ENCODE results near the gene MYF5.

Gene MYF5

GRCh38 chr12:80710727-80711449 is 5.8 kb upstream of the MYF5 start:
- Histone ChIP-seq H2AFZ (ENCODE audit: low read length) (no peak overlapping the region), H3K4me3 (ENCODE audit: low read depth, low read length, poor library complexity, severe bottlenecking) (no peak overlapping the region), H3K4me1 (ENCODE audit: insufficient read depth, low read length, severe bottlenecking) (no peaks in the 10 kb centered on the region), H3K9me3 (ENCODE audit: low read length) (no peaks in the 10 kb centered on the region), H3K27ac (ENCODE audit: low read depth, low read length, poor library complexity, severe bottlenecking) (no peak overlapping the region), H3K79me2 (ENCODE audit: insufficient read depth, low read length) (no peaks in the 10 kb centered on the region), H3K36me3 (ENCODE audit: insufficient read depth, low read length) (no peaks in the 10 kb centered on the region), H3K4me2 (ENCODE audit: low read length) (no peak overlapping the region), H3K9ac (ENCODE audit: low read length) (no peak overlapping the region), H3K9me2 (ENCODE audit: low read depth, low read length) (no peaks in the 10 kb centered on the region), H3F3A (ENCODE audit: insufficient read depth, low read length) (no peaks in the 10 kb centered on the region), H4K20me1 (ENCODE audit: insufficient read depth, low read length) (no peaks in the 10 kb centered on the region), H3K27me3 (ENCODE audit: insufficient read depth, low read length) (no peaks in the 10 kb centered on the region)
- TF ChIP-seq, protein P1, sequence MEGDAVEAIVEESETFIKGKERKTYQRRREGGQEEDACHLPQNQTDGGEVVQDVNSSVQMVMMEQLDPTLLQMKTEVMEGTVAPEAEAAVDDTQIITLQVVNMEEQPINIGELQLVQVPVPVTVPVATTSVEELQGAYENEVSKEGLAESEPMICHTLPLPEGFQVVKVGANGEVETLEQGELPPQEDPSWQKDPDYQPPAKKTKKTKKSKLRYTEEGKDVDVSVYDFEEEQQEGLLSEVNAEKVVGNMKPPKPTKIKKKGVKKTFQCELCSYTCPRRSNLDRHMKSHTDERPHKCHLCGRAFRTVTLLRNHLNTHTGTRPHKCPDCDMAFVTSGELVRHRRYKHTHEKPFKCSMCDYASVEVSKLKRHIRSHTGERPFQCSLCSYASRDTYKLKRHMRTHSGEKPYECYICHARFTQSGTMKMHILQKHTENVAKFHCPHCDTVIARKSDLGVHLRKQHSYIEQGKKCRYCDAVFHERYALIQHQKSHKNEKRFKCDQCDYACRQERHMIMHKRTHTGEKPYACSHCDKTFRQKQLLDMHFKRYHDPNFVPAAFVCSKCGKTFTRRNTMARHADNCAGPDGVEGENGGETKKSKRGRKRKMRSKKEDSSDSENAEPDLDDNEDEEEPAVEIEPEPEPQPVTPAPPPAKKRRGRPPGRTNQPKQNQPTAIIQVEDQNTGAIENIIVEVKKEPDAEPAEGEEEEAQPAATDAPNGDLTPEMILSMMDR (IDR thresholded peaks at IDR 0.05; ENCODE audit: low read length): no peak
- no peak for TF ChIP-seq EZH2 (IDR thresholded peaks at IDR 0.05; ENCODE audit: borderline replicate concordance, low read length)

- Histone ChIP-seq H3K9ac (ENCODE audit: low read length) (no peak overlapping the region), H3F3A (ENCODE audit: insufficient read depth, low read length) (no peaks in the 10 kb centered on the region), H3K79me2 (ENCODE audit: insufficient read depth, low read length) (no peaks in the 10 kb centered on the region), H3K9me3 (ENCODE audit: low read length) (no peaks in the 10 kb centered on the region), H3K27me3 (ENCODE audit: insufficient read depth, low read length) (no peaks in the 10 kb centered on the region), H2AFZ (ENCODE audit: low read length) (no peak overlapping the region), H3K36me3 (ENCODE audit: insufficient read depth, low read length) (no peaks in the 10 kb centered on the region), H3K27ac (ENCODE audit: low read depth, low read length, poor library complexity, severe bottlenecking) (no peak overlapping the region), H3K4me2 (ENCODE audit: low read length) (no peak overlapping the region), H3K9me2 (ENCODE audit: low read depth, low read length) (no peaks in the 10 kb centered on the region), H3K4me3 (ENCODE audit: low read depth, low read length, poor library complexity, severe bottlenecking) (no peak overlapping the region), H4K20me1 (ENCODE audit: insufficient read depth, low read length) (no peaks in the 10 kb centered on the region), H3K4me1 (ENCODE audit: insufficient read depth, low read length, severe bottlenecking) (no peaks in the 10 kb centered on the region)
- TF ChIP-seq, protein P1 (IDR thresholded peaks at IDR 0.05; ENCODE audit: low read length): no peak
- no peak for TF ChIP-seq EZH2 (IDR thresholded peaks at IDR 0.05; ENCODE audit: borderline replicate concordance, low read length)
Measured at GRCh38 chr12:80711866-80712265, 4.8 kb upstream of the MYF5 start.

- no peak overlapping the region for H2AFZ ChIP-seq (ENCODE audit: low read length)
- no peaks in the 10 kb centered on the region for H3K9me2 ChIP-seq (ENCODE audit: low read depth, low read length)
- no peak for TF ChIP-seq EZH2 (IDR thresholded peaks at IDR 0.05; ENCODE audit: borderline replicate concordance, low read length)
- TF ChIP-seq, protein P1 (IDR thresholded peaks at IDR 0.05; ENCODE audit: low read length): no peak
- no peaks in the 10 kb centered on the region for H4K20me1 ChIP-seq (ENCODE audit: insufficient read depth, low read length)
- H3K4me2 ChIP-seq (ENCODE audit: low read length): no peak overlapping the region
- no peak overlapping the region for H3K4me3 ChIP-seq (ENCODE audit: low read depth, low read length, poor library complexity, severe bottlenecking)
- no peaks in the 10 kb centered on the region for H3F3A ChIP-seq (ENCODE audit: insufficient read depth, low read length)
- H3K27me3 ChIP-seq (ENCODE audit: insufficient read depth, low read length): no peaks in the 10 kb centered on the region
- no peaks in the 10 kb centered on the region for H3K79me2 ChIP-seq (ENCODE audit: insufficient read depth, low read length)
- no peak overlapping the region for H3K9ac ChIP-seq (ENCODE audit: low read length)
- H3K4me1 ChIP-seq (ENCODE audit: insufficient read depth, low read length, severe bottlenecking): no peaks in the 10 kb centered on the region
- H3K9me3 ChIP-seq (ENCODE audit: low read length): no peaks in the 10 kb centered on the region
- no peaks in the 10 kb centered on the region for H3K36me3 ChIP-seq (ENCODE audit: insufficient read depth, low read length)
- no peak overlapping the region for H3K27ac ChIP-seq (ENCODE audit: low read depth, low read length, poor library complexity, severe bottlenecking)
Measured at GRCh38 chr12:80712866-80713265, 3.8 kb upstream of the MYF5 start.
